ENCODE results near the gene TMEM174.
"Not testable (repeated sequence)": the region's sequence is repeated elsewhere in the genome, so short reads cannot be mapped to it uniquely, and the experiment has no call there.

The TMEM174 gene

DNA sequence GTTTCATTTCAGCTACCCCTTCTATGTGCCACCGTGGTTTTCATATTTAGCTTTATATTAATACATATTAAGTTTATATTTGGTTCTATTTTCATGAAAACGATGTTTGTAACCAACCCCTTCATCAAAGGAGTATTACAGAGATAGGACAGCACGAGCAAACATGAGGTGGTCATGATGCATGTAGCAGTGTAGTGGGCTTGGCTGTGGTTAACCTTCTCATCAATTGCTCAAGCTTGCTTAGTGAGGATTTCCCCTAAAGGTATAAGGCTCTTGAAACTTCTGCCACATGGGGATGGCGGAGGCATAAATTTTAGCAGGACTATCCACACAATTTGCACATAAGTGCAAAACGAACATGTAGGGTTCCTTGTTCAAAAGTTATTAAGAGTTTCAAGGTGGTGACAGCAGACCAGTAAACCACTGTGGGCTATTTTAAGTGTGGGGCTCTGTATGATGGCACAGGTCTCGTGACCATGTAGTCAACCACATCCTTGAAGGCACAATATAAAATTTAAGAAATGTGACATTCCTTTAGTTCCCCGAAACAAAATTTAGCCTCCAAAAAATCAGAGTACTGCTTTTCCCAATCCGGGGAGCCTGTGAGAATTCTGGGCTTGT is 24.8 kb downstream of the TMEM174 start:
- DNase-seq: no peak

DNA sequence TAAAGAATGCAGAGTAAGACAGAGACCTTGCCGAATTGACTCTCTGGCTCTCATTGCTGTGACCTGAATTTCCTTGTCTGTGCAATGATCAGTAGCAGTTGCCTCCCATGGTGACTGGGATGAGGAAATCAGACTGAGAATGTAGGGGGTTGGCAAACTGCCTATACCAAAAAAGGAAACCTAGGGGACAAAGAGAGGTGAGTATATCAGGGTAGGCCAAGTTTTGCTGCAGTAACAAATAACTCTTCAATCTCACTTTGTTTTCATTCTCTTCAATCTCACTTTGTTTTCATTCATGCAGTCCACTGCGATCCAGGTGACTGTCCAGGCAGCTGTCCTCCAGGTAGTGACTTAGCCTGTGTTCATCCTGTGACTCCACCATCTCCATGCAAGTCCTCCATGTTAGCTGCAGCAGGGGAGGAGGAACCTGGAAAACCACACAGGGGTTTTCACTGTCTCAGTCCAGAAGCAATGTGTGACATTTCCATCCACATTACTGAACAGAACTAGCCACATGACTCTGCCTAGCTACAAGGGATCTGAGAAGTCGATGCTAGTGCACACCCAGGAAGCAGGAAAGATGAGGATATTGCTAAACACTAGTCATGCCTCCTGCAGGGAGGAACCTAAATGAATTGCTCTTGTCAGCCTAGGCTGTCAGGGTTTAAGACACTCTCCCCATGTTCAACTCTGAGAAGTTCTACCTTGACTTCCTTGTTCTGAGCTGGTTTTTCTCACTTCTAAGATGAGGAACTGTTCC is 26.0 kb downstream of the TMEM174 start:
- DNase-seq: no peak

DNA sequence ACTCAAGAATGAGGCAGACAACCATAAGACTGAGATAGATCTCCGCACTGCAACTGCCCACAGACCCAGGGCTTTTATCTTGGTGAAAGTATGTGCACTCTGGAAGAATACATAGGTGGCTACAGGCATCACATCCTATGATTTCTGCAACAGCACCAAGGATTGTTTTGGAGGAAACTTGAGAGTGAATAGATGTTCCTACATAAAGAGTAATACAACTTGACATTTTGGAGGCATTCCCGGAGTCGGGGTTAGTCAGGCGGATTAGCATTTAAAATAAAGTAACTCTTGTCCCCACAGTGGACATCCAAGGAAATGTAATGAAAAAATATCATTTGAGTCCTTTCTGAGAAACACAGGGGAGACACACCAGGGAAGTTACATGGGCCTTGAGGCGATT is 26.7 kb downstream of the TMEM174 start:
- no peak for DNase-seq

GRCh38 chr5:73201547-73202513 is 28.8 kb downstream of the TMEM174 start:
- no peak for DNase-seq

GRCh38 chr5:73204332-73204731 is 31.3 kb downstream of the TMEM174 start:
- DNase-seq: peak; percentile 77

DNA sequence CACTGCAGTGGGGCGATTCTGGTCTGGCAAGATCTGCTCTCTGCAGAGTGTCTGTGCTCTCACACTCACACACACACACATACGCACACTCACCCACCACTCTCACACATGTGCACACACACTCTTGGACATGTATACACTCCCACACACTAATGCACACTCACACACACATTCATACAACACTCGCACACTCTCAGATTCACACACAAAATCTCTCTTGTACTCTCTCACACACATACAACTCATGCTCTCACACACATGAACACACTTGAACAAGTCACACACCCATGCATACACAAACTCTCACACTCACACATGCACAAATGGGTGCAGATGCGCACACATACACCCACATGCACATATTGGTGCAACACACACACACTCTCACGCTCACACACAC is 31.7 kb downstream of the TMEM174 start:
- DNase-seq: no peak

DNA sequence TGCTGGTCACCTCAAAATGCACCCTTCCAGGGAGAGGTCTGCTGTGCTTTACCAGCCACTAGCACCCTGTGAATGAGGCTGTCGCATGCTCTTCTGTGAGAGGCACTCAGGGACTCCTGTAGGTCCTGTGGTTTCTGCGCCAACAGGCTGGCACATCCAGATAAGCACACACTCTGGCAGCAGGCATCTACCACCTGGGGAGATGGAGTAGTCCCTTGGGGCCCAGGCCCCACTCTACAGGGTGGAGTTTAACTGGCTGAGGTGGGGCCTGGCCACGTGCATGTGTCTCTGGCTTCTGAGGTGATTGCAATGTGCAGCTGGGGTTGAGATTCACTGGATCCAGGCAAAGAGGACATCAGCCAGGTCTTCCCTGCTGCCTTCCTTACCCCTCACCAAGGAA is 32.3 kb downstream of the TMEM174 start:
- DNase-seq: peak; percentile 92

GRCh38 chr5:73207239-73207638 is 34.2 kb downstream of the TMEM174 start:
- DNase-seq: not testable (repeated sequence)

DNA sequence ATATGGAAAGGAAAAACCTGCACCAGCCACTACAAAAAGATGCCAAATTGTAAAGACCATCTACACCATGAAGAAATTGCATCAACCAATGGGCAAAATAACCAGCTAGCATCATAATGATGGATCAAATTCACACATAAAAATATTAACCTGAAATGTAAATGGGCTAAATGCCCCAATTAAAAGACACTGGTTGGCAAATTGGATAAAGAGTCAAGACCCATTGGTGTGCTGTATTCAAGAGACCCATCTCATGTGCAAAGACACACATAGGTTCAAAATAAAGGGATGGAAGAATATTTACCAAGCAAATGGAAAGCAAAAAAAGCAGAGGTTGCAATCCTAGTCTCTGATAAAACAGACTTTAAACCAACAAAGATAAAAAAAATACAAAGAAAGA is 36.1 kb downstream of the TMEM174 start:
- not testable (repeated sequence) for DNase-seq

DNA sequence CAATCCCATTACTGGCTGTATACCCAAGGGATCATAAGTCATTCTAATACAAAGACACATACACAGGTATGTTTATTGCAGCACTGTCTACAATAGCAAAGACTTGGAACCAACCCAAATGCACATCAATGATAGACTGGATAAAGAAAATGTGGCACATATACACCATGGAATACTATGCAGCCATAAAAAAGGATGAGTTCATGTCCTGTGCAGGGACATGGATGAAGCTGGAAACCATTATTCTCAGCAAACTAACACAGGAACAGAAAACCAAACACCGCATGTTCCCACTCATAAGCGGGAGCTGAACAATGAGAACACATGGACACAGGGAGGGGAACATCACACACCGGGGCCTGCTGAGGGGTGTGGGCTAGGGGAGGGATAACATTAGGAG is 39.7 kb downstream of the TMEM174 start:
- DNase-seq: not testable (repeated sequence)

DNA sequence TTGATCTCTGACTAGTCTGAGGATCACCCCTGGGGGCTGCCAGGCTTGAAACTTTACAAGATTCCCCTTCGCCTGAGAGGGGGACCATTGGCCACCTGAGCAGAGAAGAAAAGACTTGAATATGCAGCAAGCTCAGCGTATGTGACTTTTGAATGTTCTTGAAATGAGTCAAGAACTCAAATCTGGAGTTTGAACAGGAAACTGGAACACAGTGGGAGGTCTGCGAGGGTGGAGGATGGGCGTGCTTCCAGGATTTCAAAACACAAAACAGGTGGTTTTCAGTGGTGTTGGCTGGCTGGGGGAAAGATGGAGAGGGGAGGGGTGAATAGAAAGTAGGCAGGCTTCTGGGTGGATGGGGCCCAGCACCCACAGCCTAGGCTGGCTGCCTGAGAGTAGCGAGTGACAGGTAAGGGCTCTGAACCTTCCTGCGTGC is 40.6 kb downstream of the TMEM174 start:
- no peak for DNase-seq

DNA sequence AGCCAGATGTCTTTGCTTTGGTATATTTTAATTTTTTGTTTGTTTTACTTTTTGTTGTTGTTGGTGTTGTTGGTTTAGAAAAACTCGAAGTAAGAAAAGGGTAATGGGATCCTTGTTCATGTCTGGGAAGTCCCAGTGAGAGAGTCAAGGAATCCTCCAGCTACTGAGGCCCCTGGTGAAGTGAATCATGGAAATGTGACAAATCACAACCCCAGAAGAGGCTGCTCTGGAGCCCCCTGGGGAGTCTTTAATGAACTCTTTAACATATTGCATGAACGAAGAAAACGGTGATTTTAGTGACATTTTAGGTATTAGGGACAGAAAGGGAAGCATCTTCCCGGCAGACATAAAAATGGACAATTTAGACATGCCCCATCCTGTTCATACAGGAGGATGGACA is 41.3 kb downstream of the TMEM174 start:
- no peak for DNase-seq

DNA sequence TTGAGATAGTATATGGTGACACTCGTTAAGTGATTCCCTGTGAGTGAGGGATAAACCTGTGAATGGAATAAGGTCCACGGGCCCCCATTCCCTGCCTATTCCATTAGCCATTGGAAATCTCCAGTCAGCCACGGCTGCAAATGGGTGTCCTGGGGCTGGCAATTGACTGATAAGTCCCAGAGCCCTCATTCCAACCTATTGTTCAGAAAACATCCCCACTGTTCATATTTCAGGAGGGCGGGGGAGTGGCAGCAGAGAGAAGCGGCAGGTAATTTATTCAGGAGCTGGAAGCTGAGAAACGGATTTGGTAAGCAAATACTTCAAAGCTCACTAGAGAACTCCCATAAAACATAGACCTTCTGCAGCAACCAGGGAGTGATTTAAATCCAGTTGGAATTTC is 42.0 kb downstream of the TMEM174 start:
- DNase-seq: peak; percentile 17

GRCh38 chr5:73215531-73215890 is 42.5 kb downstream of the TMEM174 start:
- DNase-seq: no peak

- peak; percentile 75 for DNase-seq
Observed at GRCh38 chr5:73215891-73216610, 43.1 kb downstream of the TMEM174 start.

DNA sequence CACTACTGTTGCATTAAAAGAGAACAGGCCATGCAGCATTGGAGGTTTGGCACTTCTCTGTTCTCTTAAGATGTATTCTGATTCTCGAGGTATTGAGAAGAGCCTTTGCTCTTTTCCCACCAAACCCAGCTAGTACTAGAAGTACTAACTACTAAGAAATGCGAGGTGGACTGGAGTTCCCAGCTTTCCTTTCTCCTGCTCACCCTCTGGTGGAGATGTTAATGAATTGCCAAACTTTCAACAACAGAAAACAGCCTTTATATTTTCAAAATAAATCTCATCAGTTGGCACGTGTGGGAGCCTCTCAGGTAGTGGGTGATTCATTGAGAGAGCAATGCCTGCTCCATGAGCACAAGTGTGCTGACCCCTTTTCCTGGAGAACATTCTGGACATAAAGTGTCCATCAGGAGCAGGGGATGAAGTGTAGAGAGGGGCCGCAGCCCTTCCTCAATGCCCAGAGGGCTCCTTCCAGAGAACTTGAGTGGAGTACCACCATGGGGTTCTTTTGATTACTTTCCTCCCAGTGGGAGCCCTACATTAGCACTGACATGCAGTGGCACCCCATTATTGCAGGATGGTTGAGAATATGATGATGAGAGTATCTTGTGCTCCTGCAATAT is 45.7 kb downstream of the TMEM174 start:
- DNase-seq: peak; percentile 11

DNA sequence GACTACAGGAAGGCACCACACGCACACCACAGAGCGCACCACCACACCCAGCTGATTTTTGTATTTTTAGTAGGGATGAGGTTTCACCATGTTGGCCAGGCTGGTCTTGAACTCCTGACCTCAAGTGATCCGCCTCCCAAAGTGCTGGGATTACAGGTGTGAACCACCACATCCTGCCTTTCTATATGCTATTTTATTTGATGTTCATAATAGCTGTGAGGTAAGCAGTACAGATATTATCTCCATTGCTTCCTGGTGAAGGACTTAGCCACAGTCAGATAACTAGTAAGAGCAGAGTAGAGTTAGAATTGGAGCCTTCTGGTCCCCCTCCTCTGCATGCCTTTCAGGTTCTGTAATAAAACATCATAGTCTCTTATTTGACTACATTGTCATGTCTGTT is 46.3 kb downstream of the TMEM174 start:
- not testable (repeated sequence) for DNase-seq

DNA sequence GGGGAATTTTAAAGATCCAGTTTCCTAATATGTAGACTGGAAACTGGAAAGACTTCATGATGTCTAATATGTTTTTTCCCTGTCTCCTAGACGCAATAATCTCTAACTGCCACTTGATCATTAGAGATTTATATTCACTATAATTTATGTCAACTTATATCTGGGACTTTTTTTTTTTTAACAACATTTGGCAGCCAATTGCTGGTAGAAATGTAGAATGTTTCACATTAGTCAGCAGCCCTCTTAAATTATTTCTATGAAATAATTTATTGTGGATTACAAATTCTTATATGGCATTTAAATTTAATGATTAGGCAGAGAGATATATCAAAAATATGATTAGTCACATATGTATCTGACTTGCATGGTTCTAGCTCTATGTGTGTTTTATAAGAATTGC is 48.2 kb downstream of the TMEM174 start:
- no peak for DNase-seq

DNA sequence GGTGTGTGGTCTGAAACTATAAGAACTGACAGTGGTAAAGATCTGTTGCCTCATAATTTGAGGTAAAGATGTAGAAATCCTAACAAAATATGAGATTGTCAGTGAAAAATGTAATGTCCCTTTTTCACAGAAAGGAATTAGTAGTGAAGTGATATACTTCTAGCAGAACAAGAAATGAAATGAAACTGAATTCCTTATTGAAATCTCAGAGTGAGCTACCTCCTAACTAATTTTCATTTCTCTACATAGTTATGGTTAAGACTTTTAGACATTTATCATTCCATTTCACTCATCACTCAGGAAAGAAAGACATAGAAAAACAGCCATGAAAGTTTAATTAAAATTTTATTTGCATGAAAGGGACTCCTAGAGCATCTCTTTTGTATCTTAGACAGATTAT is 48.7 kb downstream of the TMEM174 start:
- DNase-seq: no peak

GRCh38 chr5:73222173-73222572 is 49.2 kb downstream of the TMEM174 start:
- DNase-seq: no peak
